Tongue (tissue), 2 donors: ENCODE data around the gene ARHGEF37. TPM values are rescaled to one million over a fixed set of nuclear protein-coding genes. Genes with fewer than 3 reads are reported as not detected.
A peak's percentile ranks its signal among the peaks of the same experiment; 100 is the strongest.
"Not testable (repeated sequence)": the region's sequence is repeated elsewhere in the genome, so short reads cannot be mapped to it uniquely, and the experiment has no call there.

Experiments
- DNase-seq: peaks from one replicate; pipeline ENCODE4 v3.0.0-alpha.2; 2015
- total RNA-seq: library from RNA; depleted of rRNA; stranded (reverse); fragments of >200 nt; gene quantifications from one replicate; pipeline ENCODE4 v1.2.3, GENCODE V29; 2014

ARHGEF37 gene
- total RNA-seq, 1 donor from 2014 or later: 5.5 TPM

DNA sequence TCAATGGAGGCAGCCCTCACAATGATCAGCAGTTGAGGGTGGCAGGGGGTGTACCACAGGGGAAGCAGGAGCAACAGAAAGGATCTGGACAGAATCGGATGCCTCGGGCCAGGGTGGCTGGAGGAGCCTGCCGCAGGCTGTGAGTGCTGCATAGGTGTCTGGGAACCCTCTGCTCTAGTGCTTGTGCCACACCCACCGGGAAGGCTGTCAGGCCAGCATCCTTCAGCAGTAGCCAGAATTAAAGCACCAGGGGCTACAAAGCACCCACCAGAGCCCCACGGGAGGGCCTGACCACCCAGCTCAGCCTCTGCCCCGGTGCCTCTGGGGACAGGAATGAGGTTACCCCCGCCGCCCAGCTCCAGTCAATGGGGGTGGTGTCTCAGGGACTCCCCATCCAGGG is 49.0 kb downstream of the ARHGEF37 start:
- DNase-seq: no peak

GRCh38 chr5:149631506-149631905 is 50.2 kb downstream of the ARHGEF37 start:
- no peak for DNase-seq

DNA sequence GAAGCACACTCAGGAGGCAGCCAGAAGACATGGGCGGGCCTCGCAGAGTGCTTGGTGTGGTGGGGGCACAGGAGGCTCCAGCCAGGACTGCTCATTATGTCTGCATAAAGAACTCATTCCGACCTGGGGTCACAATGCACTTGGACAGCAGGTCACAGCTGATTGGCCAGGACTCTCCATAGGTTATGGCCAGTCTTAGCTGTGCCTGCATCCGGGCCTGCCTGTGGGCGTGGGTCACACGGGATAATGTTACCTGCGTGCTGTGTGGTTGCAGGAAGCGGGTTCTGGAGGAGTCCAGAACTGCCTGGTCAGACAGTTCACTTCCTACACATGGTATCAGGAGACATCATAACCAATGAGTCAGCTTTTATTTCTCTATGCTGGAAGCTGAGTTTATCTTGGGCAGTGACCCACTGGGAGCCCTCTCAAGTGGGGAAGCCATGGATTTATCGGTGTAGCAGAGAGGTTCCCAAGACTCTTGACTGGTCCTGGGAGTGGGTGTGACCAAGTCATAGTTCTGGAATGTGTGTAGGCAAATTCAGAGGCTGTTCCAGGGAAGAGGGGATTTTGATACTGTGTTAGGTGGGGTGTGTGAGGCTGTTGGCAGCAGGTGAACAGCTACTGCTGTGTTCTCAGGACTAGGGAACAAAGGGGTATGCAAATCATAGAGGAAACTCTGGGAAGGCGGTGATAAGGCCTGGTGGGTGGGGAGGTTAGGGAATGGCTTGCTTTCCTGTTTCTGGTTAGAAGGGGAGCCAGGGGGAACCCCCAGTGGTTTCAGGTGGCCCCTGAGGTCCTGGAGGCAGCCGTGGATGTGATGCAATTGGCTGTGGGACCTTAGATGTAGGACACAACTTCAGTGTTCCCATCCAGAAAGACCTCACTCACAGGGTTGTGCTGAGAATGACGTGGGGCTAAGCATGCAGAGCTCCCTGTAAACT is 51.3 kb downstream of the ARHGEF37 start:
- no peak for DNase-seq

GRCh38 chr5:149633476-149634350 is 52.4 kb downstream of the ARHGEF37 start:
- DNase-seq: no peak

DNA sequence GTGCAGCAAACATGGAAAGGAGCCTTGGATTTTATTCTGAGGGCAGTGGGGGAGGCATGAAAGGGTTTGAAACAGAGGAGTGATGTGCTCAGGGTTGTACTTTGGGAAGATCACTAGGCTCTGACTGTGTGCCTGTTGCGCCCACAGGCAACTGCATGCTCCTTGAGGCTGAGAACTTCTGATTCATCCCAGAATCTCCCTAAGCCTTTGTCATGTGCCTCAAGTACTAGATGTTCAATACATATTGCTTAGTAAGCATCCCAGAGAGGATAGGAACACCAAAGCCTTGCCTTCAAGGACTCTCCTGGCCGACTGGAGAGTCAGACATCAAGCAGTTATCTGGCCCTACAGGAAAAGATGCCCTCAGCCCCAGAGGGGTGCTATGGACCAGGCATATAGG is 54.1 kb downstream of the ARHGEF37 start:
- DNase-seq: no peak

GRCh38 chr5:149636191-149636860 is 55.0 kb downstream of the ARHGEF37 start:
- no peak for DNase-seq

DNA sequence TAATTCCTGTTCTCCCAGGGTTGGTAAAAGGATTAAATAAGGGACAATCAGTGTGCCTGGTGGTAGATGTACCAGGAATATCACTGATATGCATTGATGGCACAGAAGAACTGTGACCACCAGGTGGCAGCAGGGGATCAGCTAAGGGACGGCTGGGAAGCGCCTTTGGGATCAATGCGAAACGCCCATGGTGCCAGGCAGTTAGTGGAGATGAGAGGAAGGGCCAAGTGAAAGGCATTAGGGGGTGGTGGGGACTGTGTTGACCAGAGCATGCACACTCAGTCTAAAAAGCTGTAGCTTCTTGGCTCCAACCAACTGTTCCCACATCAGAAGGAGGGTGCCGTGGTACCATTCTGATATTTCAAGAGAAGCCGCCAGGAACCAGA is 55.6 kb downstream of the ARHGEF37 start:
- DNase-seq: peak; percentile 91

GRCh38 chr5:149638136-149638535 is 56.8 kb downstream of the ARHGEF37 start:
- no peak for DNase-seq

DNA sequence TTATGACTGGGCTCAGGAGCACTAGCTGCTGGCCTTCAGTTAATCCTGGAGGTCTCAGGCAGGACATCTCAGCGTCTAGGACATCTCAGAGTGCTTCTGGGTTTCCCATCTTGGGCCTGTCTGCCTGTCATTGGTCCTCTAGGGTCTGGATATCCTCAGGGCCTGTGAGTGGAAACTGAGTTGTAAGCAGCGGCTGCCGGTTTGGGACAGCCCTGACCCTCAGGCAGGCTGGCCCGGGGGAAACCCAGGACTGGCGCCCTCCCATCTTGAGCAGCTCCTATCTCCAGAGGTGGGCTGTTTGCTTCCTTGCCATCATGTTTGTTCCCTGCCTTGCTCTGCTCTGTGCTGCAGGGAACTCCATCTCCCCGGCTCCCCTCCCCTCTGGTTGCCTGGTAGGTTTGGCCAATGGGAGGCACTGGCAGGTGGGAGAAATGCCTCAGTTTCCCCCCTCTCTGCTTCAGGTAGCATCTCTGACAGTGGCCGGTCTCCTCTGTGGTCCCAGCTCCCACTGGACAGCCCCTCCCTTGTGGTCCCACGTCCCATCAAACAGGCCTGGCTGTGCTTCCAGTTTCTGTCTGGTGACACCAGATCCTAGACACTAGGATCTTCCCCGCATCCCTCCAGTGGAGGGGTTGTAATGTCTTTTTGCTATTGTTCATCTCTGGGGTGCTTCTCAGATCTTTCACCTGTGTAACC is 57.4 kb downstream of the ARHGEF37 start:
- DNase-seq: no peak

- DNase-seq: no peak
Measured at GRCh38 chr5:149639737-149640136, 58.4 kb downstream of the ARHGEF37 start.

DNA sequence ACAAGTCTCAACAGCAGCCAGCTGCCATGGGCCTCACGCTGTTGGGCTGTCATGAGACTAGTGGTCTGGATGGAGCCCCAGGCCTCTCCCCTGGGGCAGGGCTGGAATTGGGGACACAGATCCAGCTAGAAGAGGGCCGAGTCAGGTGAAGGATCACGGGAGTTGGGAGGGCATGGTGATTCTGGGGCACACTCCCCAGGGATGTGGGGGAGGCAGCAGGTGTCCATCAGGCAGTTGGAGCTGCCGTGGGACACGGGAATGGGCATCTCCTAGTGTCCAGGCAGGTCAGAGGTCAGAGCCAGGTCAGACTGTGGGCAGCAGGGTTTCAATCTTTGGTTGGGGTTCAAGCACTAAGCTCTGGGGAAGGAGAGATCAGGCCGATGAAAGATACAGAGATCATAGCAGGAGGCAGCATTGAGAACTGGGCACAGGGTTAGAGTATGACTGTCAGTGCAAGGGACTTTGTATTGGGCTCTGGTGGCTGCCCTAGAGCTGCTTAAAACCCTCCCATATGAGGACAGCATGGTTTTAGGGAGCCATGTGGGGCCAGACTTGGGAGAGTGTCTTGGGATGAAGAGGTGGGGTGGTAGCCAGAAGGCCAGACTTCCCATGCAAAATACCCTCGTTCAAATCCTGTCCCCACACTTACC is 59.2 kb downstream of the ARHGEF37 start:
- no peak for DNase-seq

DNA sequence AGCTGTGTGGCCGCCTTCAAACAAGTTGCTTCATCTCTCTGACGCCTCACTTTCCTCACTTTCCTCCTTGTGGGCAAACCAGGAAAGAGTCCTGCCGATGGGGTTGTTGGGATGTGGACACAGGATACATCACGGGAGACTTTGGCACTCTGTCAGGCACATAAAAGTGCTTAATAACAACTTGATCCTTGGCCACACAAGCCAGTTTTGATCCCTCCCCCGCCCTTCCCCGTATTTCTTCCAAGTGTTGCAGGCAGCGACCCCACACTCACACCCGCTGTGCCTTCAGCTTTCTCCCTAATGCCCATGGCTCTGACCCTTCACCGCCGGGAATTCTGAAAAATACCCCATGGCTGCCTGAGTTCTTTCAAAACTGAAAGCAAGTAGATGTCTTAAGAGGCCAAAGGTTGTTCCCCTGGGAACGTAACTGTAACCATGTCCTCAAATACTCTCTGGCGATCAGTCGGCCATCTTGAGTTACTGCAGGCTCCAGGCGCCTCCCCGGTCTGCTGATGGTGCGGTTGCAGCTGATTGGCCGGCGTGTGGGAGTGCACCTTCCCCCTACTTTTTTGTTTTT is 59.8 kb downstream of the ARHGEF37 start:
- no peak for DNase-seq

- DNase-seq: no peak
Measured at GRCh38 chr5:149641600-149641999, 60.3 kb downstream of the ARHGEF37 start.

DNA sequence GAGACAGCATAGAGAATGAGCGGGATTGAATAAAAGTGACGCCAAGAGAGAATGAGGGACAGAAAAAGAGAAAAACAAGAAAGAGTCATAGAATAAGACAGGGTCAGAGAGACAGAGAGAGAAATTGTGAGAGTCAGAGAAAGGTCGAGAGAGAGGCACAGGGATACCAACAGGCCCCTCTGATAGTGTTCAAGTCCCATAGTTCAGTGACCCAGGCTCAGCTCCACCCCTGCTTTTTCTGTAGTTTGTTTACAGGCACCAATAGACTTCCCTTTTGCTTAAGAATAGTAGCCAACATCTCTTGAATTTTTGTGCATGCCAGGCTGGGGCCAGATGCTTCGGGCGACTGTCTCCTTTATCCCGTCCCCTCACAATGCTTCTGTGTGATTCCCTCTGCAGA is 62.5 kb downstream of the ARHGEF37 start:
- DNase-seq: no peak

GRCh38 chr5:149644629-149645028 is 63.3 kb downstream of the ARHGEF37 start:
- no peak for DNase-seq

GRCh38 chr5:149645236-149645635 is 63.9 kb downstream of the ARHGEF37 start:
- no peak for DNase-seq

DNA sequence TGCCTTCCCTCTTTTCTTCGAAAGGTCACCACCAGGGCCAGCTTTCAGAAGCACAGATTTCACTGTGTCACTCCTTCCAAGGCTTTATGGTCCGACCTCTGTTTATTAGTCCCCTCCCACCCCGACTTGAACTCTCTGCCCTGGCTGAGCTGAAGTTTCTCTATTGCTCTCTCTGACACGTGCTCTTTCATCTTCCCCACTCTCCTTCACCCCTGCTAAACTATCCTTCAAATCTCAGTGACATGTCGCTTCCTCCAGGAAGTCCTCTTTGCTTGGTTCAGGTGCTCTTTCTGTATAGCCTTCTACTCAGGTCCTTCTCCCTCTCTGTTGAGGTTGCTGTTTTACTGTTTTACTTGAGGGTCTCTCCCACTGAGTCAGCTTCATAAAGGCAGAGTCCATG is 64.4 kb downstream of the ARHGEF37 start:
- DNase-seq: no peak

GRCh38 chr5:149646564-149646963 is 65.3 kb downstream of the ARHGEF37 start:
- no peak for DNase-seq

GRCh38 chr5:149647334-149647733 is 66.0 kb downstream of the ARHGEF37 start:
- no peak for DNase-seq

GRCh38 chr5:149648464-149649393 is 67.4 kb downstream of the ARHGEF37 start:
- not testable (repeated sequence) for DNase-seq
